Measurements from ENCODE around the gene IRF1. TPM values are rescaled to one million over a fixed set of nuclear protein-coding genes. Genes with fewer than 3 reads are reported as not detected.

Gene IRF1
- total RNA-seq, 4 donors from 2014 or later = 40.8 to 86.9 (median 65.5) TPM

DNA sequence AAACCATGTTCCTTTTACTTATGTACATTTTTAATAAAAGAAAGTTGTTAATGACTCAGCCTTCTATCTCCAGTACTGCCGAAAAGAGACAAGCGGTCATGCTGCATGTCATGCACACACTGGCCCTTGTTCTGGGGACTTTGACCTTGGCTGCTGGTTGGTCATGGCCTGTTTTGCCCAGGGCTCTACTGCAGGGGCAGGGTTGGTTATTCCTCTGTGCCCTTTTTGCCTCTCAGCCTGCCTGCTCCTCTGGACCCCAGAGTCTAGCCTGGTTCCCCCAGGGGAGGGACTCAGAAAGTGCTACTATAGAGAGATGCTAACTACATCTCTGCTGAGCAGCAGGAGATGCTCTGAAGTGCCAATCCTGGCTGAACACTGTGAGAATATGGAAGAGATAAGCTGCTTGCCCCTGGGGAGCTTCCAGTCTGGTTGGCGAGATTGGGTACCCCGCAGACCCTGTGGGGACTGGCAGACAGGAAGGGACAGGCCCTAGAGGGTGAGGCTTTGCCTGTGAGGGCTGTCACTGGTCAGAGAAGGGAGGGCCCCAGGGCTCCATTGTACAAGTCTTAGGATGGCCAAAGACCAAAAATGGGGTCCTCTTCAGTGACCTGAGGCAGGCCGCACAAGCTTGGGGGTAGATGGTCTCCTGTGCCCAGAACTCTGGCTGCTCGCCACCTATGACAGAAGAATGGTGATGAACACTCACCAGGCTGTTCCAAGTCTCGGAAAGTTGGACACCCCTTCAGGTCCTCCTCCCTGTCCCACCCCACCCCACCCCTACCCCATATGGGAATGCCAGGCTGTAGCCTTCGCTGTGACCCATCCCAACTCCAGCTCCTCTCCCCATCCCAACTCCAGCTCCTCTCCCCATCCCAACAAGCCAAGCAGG is 14.3 kb downstream of the IRF1 start:
- no peak overlapping the region for H3K4me3 ChIP-seq
- WGBS, 2 donors (ENCODE audit: low coverage in 1 of 2) = 77 to 79% methylated on average over 2 to 8 of the region's 8 CpGs
- TF ChIP-seq POLR2AphosphoS5 (IDR thresholded peaks at IDR 0.05) = peak in 1 of 3 donors; percentile 23
- TF ChIP-seq, protein P1, sequence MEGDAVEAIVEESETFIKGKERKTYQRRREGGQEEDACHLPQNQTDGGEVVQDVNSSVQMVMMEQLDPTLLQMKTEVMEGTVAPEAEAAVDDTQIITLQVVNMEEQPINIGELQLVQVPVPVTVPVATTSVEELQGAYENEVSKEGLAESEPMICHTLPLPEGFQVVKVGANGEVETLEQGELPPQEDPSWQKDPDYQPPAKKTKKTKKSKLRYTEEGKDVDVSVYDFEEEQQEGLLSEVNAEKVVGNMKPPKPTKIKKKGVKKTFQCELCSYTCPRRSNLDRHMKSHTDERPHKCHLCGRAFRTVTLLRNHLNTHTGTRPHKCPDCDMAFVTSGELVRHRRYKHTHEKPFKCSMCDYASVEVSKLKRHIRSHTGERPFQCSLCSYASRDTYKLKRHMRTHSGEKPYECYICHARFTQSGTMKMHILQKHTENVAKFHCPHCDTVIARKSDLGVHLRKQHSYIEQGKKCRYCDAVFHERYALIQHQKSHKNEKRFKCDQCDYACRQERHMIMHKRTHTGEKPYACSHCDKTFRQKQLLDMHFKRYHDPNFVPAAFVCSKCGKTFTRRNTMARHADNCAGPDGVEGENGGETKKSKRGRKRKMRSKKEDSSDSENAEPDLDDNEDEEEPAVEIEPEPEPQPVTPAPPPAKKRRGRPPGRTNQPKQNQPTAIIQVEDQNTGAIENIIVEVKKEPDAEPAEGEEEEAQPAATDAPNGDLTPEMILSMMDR (IDR thresholded peaks at IDR 0.05) = no peak
- TF ChIP-seq EP300 (IDR thresholded peaks at IDR 0.05; ENCODE audit: low read depth) = no peak
- TF ChIP-seq POLR2A (IDR thresholded peaks at IDR 0.05) = no peak
- DNase-seq = peak; percentile 66
- H3K36me3 ChIP-seq = no peaks in the 10 kb centered on the region
- H3K4me1 ChIP-seq = peaks cover 35 to 67% (median 45%) of the 10 kb centered on the region in 4 donors
- H3K27me3 ChIP-seq = no peaks in the 10 kb centered on the region
- in situ Hi-C loops (cut with MboI; ENCODE audit: low pct_ligation_motif_present in 1 of 4, low pct_unique_long_range_greater_than_20kb in 1 of 4, low sequenced_read_pairs in 3 of 4) = loop anchor here in 1 of 4 donors (10.0 kb wide), 1 partner anchor 51 kb away; no protein-coding TSS in a partner anchor
- intact Hi-C loops (cut with DNase I; ENCODE audit: low total_unique reads) = no loop called here
- peak overlapping the region; percentile 64 to 82 (median 70) for H3K27ac ChIP-seq
- no peaks in the 10 kb centered on the region for H3K9me3 ChIP-seq

DNA sequence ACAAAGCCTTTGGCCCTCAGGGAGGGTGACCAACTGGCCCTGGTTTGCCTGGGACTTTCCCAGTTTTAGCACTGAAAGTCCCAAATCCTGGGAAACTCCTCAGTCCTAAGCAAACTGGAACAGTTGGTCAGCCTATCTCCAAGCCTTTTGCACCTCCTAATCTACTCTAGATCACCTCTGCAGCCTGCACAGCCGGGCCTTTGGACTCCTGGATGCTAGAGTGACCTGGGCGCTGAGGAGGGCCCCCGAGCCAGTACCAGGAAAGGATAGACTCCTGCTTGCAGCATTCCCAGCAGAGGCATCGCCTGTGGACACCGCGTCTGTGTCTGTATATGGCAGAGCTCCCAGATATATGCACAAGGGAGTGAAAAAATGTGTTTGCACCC is 15.1 kb downstream of the IRF1 start:
- 73% methylated on average over 6 of the region's 6 CpGs; no CpG with 5 or more reads in 1 of the 2 donors for WGBS, 2 donors (ENCODE audit: low coverage in 1 of 2)
- Histone ChIP-seq H3K27me3 (no peaks in the 10 kb centered on the region), H3K9me3 (no peaks in the 10 kb centered on the region), H3K36me3 (no peaks in the 10 kb centered on the region), H3K27ac (peak overlapping the region; percentile 64 to 82 (median 70)), H3K4me1 (peaks cover 35 to 72% (median 45%) of the 10 kb centered on the region in 4 donors), H3K4me3 (no peak overlapping the region)
- peak; percentile 14 for DNase-seq
- TF ChIP-seq POLR2AphosphoS5 (IDR thresholded peaks at IDR 0.05) (peak in 1 of 3 donors; percentile 8), POLR2A (IDR thresholded peaks at IDR 0.05) (no peak)
- TF ChIP-seq, protein P1 (IDR thresholded peaks at IDR 0.05) = no peak
- in situ Hi-C loops (cut with MboI; ENCODE audit: low pct_ligation_motif_present in 1 of 4, low pct_unique_long_range_greater_than_20kb in 1 of 4, low sequenced_read_pairs in 3 of 4) (loop anchor here in 1 of 4 donors (10.0 kb wide), 1 partner anchor 51 kb away; no protein-coding TSS in a partner anchor), intact Hi-C loops (cut with DNase I; ENCODE audit: low total_unique reads) (no loop called here)

DNA sequence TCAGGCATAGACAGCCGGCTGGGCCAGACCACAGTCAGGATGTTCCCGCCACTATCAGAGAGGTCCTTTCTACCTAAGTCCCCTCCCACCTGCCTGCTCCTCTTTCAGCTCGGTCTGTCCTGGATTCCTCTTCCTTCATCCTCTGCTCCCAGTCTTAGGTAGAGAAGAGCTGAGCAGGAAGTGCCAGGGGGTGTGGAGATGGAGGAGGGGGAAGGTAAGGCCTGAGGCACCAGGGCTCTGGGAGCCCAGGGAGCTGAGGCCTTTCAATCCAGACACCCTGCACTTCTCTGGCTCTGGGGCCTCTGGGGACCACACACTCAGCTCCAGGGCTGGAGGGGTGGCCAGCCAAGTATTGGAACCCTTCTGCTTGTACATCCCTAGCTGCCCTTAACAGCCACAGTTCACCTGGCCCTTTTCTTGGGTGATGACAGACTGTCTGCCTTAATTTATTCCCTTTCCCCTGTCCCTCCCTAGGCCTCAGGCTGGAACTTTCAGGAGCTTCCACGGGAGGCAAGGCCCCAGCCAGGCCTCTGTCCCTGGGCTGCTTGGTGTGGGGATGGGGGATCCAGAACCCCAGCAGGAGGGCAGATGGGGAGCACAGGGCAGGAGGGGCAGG is 15.6 kb downstream of the IRF1 start:
- 58 to 60% methylated on average over 1 to 4 of the region's 4 CpGs for WGBS, 2 donors (ENCODE audit: low coverage in 1 of 2)
- no peak for TF ChIP-seq POLR2AphosphoS5 (IDR thresholded peaks at IDR 0.05)
- TF ChIP-seq, protein P1 (IDR thresholded peaks at IDR 0.05) = no peak
- TF ChIP-seq POLR2A (IDR thresholded peaks at IDR 0.05) = no peak
- no peak for TF ChIP-seq EP300 (IDR thresholded peaks at IDR 0.05; ENCODE audit: low read depth)
- no peaks in the 10 kb centered on the region for H3K9me3 ChIP-seq
- peak; percentile 9 for DNase-seq
- intact Hi-C loops (cut with DNase I; ENCODE audit: low total_unique reads) (no loop called here), in situ Hi-C loops (cut with MboI; ENCODE audit: low pct_ligation_motif_present in 1 of 4, low pct_unique_long_range_greater_than_20kb in 1 of 4, low sequenced_read_pairs in 3 of 4) (loop anchor here in 2 of 4 donors (5.0 to 10.0 kb wide), 2 partner anchors 50 to 53 kb away; no protein-coding TSS in a partner anchor)
- peak overlapping the region; percentile 64 to 82 (median 70) for H3K27ac ChIP-seq
- peaks cover 35 to 72% (median 45%) of the 10 kb centered on the region in 4 donors for H3K4me1 ChIP-seq
- no peak overlapping the region for H3K4me3 ChIP-seq
- H3K27me3 ChIP-seq = no peaks in the 10 kb centered on the region
- H3K36me3 ChIP-seq = no peaks in the 10 kb centered on the region

DNA sequence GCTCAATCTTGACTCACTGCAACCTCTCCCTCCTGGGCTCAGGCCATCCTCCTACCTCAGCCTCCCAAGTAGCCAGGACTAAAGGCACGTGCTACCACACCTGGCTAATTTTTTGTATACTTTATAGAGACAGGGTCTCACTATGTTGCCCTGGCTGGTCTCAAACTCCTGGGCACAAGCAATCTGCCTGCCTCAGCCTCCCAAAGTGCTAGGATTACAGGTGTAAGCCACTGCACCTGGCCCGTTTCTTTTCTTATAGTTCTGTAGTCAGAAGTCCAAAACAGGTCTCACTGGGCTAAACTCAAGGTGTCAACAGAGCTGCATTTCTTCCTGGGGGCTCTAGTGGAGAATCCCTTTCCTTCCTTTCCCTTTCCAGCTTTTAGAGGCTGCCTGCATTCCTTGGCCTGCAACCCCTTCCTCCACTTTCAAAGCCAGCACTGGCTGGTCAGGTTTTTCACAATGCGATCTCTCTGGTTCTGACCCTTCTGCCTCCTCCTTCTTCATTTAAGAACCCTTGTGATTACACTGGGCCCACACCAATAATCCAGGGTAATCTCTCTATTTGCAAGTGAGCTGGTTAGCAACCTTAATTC is 16.3 kb downstream of the IRF1 start:
- Histone ChIP-seq H3K9me3 (no peaks in the 10 kb centered on the region), H3K4me1 (peaks cover 38 to 68% (median 43%) of the 10 kb centered on the region in 4 donors), H3K36me3 (no peaks in the 10 kb centered on the region), H3K4me3 (no peak overlapping the region), H3K27ac (peak overlapping the region; percentile 64 to 82 (median 70)), H3K27me3 (no peaks in the 10 kb centered on the region)
- intact Hi-C loops (cut with DNase I; ENCODE audit: low total_unique reads) (no loop called here), in situ Hi-C loops (cut with MboI; ENCODE audit: low pct_ligation_motif_present in 1 of 4, low pct_unique_long_range_greater_than_20kb in 1 of 4, low sequenced_read_pairs in 3 of 4) (loop anchor here in 2 of 4 donors (5.0 to 10.0 kb wide), 2 partner anchors 49 to 52 kb away; no protein-coding TSS in a partner anchor)
- peak; percentile 4 for DNase-seq
- TF ChIP-seq POLR2A (IDR thresholded peaks at IDR 0.05) (no peak), EP300 (IDR thresholded peaks at IDR 0.05; ENCODE audit: low read depth) (no peak), POLR2AphosphoS5 (IDR thresholded peaks at IDR 0.05) (no peak)
- TF ChIP-seq, protein P1 (IDR thresholded peaks at IDR 0.05) = no peak
- WGBS, 2 donors (ENCODE audit: low coverage in 1 of 2) = 85 to 96% methylated on average over 3 of the region's 3 CpGs

Measured in transverse colon (tissue), 4 donors.